Mesendoderm (in vitro differentiated cells): ENCODE measurements around the gene USP4.

Experiments
- DNase-seq: peaks from one replicate; pipeline ENCODE4 v3.0.0; 2013
- H2AK5ac ChIP-seq: 2 replicates; pipeline ENCODE4 v1.6.1; 2013; ENCODE audit warnings: low read length, inconsistent platforms
- H2BK120ac ChIP-seq: 2 replicates; pipeline ENCODE4 v1.6.1; 2013; ENCODE audit warnings: low read depth, mild to moderate bottlenecking, low read length, moderate library complexity, mixed read lengths
- H2BK15ac ChIP-seq: replicated peaks from 2 replicates; pipeline ENCODE4 v1.6.1; 2013; ENCODE audit warnings: low read depth, mild to moderate bottlenecking, moderate library complexity
- H2BK5ac ChIP-seq: 2 replicates; pipeline ENCODE4 v1.6.1; 2013; ENCODE audit warnings: low read length, inconsistent platforms
- H3K18ac ChIP-seq: 2 replicates; pipeline ENCODE4 v1.6.1; 2013; ENCODE audit warnings: mild to moderate bottlenecking, low read length, mixed read lengths
- H3K23ac ChIP-seq: one replicate; pipeline ENCODE4 v1.6.1; 2013; ENCODE audit warnings: low read length
- H3K27ac ChIP-seq: 2 replicates; pipeline ENCODE4 v1.5.1; 2013; ENCODE audit warnings: low read depth, mild to moderate bottlenecking, inconsistent platforms, low read length, moderate library complexity
- H3K27me3 ChIP-seq: 2 replicates; pipeline ENCODE4 v1.6.1; 2013; ENCODE audit warnings: low read length, control low read depth, mild to moderate bottlenecking, inconsistent platforms; ENCODE audit not compliant: insufficient read depth, poor library complexity
- H3K36me3 ChIP-seq: 2 replicates; pipeline ENCODE4 v1.6.1; 2013; ENCODE audit warnings: low read length, inconsistent platforms; ENCODE audit not compliant: control insufficient read depth, insufficient read depth
- H3K4ac ChIP-seq: one replicate; pipeline ENCODE4 v1.6.1; 2013; ENCODE audit warnings: low read depth, mild to moderate bottlenecking, low read length, moderate library complexity
- H3K4me1 ChIP-seq: 2 replicates; pipeline ENCODE4 v1.6.1; 2013; ENCODE audit warnings: low read depth, low read length, inconsistent platforms; ENCODE audit not compliant: control insufficient read depth
- H3K4me2 ChIP-seq: 2 replicates; pipeline ENCODE4 v1.6.1; 2013; ENCODE audit warnings: low read length
- H3K4me3 ChIP-seq: 2 replicates; pipeline ENCODE4 v1.5.1; 2013; ENCODE audit warnings: mild to moderate bottlenecking, low read length
- H3K56ac ChIP-seq: one replicate; pipeline ENCODE4 v1.6.1; 2013; ENCODE audit warnings: low read length
- H3K79me1 ChIP-seq: 2 replicates; pipeline ENCODE4 v1.6.1; 2013; ENCODE audit warnings: low read length, inconsistent platforms
- H3K79me2 ChIP-seq: 2 replicates; pipeline ENCODE4 v1.6.1; 2013; ENCODE audit warnings: mild to moderate bottlenecking, low read length; ENCODE audit not compliant: control insufficient read depth, insufficient read depth
- H3K9ac ChIP-seq: 2 replicates; pipeline ENCODE4 v1.6.1; 2013; ENCODE audit warnings: low read length, inconsistent platforms
- H4K5ac ChIP-seq: one replicate; pipeline ENCODE4 v1.6.1; 2013; ENCODE audit warnings: low read length
- H4K8ac ChIP-seq: one replicate; pipeline ENCODE4 v1.6.1; 2013; ENCODE audit warnings: low read depth, mild to moderate bottlenecking, control low read depth, low read length, moderate library complexity
- WGBS: extraction: QIAGEN DNeasy Blood & Tissue Kit; methylation state at CpG from one replicate; pipeline ENCODE4 v1.1.7; 2013; ENCODE audit warnings: low lambda C conversion rate, missing lambda C conversion rate; ENCODE audit not compliant: insufficient coverage; ENCODE audit errors: extremely low coverage; 5-methylcytosine and 5-hydroxymethylcytosine counted together

The USP4 gene

GRCh38 chr3:49260806-49261324 lies 79.0 kb downstream of the USP4 start:
- no peaks in the 10 kb centered on the region for H3K79me1 ChIP-seq
- H2BK15ac ChIP-seq: no peak overlapping the region
- H3K36me3 ChIP-seq: no peaks in the 10 kb centered on the region
- no peak overlapping the region for H3K9ac ChIP-seq
- no peaks in the 10 kb centered on the region for H3K27me3 ChIP-seq
- no peak overlapping the region for H4K8ac ChIP-seq
- H3K4me2 ChIP-seq: no peak overlapping the region
- H3K23ac ChIP-seq: no peak overlapping the region
- H3K4ac ChIP-seq: no peak overlapping the region
- no peak for DNase-seq
- H3K4me1 ChIP-seq: no peaks in the 10 kb centered on the region
- H2BK120ac ChIP-seq: no peak overlapping the region
- no peak overlapping the region for H3K27ac ChIP-seq
- no peak overlapping the region for H3K18ac ChIP-seq
- H3K4me3 ChIP-seq: no peak overlapping the region
- H3K56ac ChIP-seq: no peak overlapping the region
- WGBS: no CpG with 5 or more reads among the region's 5 CpGs
- H3K79me2 ChIP-seq: no peaks in the 10 kb centered on the region
- H2BK5ac ChIP-seq: no peak overlapping the region
- no peak overlapping the region for H4K5ac ChIP-seq
- H2AK5ac ChIP-seq: no peak overlapping the region

- H3K18ac ChIP-seq: no peak overlapping the region
- no peak overlapping the region for H4K5ac ChIP-seq
- H2BK15ac ChIP-seq: no peak overlapping the region
- no peaks in the 10 kb centered on the region for H3K79me2 ChIP-seq
- H3K27ac ChIP-seq: no peak overlapping the region
- no peaks in the 10 kb centered on the region for H3K27me3 ChIP-seq
- no peak overlapping the region for H3K23ac ChIP-seq
- H2AK5ac ChIP-seq: no peak overlapping the region
- H3K9ac ChIP-seq: no peak overlapping the region
- H2BK120ac ChIP-seq: no peak overlapping the region
- H2BK5ac ChIP-seq: no peak overlapping the region
- no peak overlapping the region for H3K4me3 ChIP-seq
- H3K36me3 ChIP-seq: no peaks in the 10 kb centered on the region
- no CpG with 5 or more reads among the region's 3 CpGs for WGBS
- H3K56ac ChIP-seq: no peak overlapping the region
- no peak overlapping the region for H4K8ac ChIP-seq
- no peak for DNase-seq
- H3K79me1 ChIP-seq: no peaks in the 10 kb centered on the region
- H3K4me1 ChIP-seq: no peaks in the 10 kb centered on the region
- no peak overlapping the region for H3K4ac ChIP-seq
- H3K4me2 ChIP-seq: no peak overlapping the region
Observed at GRCh38 chr3:49257187-49257586, 82.7 kb downstream of the USP4 start.

DNA sequence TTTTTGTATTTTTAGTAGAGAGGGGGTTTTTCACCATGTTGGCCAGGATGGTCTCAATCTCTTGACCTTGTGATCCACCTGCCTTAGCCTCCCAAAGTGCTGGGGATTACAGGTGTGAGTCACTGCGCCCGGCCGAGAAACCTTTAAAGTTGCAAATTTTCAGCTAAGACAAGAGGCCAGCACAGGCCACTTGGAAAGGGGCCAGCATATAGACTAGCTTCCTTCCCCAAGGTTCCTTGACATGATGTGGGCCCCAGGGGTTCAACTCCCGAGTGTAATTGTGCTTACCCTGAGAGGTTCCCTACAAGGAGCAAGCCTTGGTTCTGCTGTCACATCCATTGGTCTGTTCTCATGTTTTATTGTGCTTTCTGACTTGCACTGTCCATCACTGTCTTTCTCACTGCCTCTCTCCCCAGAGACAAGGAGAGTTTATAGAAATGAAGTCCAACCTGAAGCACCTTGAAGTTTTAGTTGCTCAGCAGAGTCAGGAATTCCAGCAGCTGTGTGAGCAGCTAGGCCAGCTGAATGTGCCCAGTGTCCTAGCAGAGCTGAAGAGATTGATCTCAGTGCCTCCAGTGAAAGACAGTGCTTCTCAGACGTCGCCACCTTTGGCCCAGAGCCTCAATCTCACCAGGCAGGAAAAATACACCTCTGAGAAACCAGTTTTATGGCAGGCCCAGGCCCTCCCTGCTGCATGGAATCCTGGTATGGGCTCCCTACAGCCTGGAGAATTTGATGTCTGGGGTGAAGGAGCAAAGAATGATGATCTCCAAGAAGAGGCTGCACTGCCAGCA lies 83.9 kb downstream of the USP4 start:
- DNase-seq: no peak
- H3K56ac ChIP-seq: no peak overlapping the region
- H3K27ac ChIP-seq: no peak overlapping the region
- H3K4me1 ChIP-seq: no peaks in the 10 kb centered on the region
- no CpG with 5 or more reads among the region's 6 CpGs for WGBS
- no peak overlapping the region for H2BK5ac ChIP-seq
- H2AK5ac ChIP-seq: no peak overlapping the region
- H3K4me2 ChIP-seq: no peak overlapping the region
- H3K18ac ChIP-seq: no peak overlapping the region
- no peak overlapping the region for H2BK120ac ChIP-seq
- H4K8ac ChIP-seq: no peak overlapping the region
- H3K9ac ChIP-seq: no peak overlapping the region
- no peak overlapping the region for H2BK15ac ChIP-seq
- H3K27me3 ChIP-seq: no peaks in the 10 kb centered on the region
- no peaks in the 10 kb centered on the region for H3K79me2 ChIP-seq
- no peak overlapping the region for H3K4ac ChIP-seq
- no peaks in the 10 kb centered on the region for H3K36me3 ChIP-seq
- H3K23ac ChIP-seq: no peak overlapping the region
- H3K4me3 ChIP-seq: no peak overlapping the region
- H4K5ac ChIP-seq: no peak overlapping the region
- H3K79me1 ChIP-seq: no peaks in the 10 kb centered on the region

DNA sequence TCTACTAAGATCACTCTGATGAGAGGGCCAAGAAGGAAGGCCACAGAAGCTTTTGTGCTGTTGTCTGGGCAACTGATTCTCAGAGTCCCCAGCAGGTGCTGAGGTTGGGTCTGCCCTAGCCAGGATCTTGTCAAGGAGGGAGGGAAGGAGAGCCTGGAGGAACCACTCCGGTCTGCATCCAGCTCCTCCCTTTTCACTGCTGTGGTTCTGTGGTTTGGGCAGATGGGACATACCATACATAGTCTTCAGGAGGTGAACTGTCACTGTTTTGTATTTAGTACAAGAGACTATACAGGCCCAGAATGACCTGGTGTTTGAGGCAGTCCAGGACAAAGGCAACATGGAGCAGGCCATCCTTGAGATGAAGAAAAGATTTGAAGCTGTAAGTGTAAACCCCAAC lies 84.7 kb downstream of the USP4 start:
- DNase-seq: peak; percentile 22
- no CpG with 5 or more reads among the region's 1 CpG for WGBS

DNA sequence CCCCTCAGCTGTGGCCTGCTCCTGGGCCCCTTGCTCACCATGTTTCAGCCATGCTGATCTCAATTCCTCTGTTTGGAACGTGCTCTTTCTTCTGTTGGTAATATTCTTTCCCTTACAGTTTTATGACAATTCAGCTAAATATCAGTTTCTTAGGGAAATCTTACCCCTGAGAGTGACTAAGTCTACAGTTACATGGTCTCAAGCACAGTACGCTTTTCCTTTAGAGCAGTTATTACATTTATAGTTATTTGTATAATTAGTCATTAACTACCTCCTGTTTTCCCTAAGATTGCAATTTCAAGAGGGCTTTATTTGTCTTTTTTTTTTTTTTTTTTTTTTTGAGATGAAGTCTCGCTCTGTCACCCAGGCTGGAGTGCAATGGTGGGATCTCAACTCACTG lies 86.3 kb downstream of the USP4 start:
- no peak overlapping the region for H2AK5ac ChIP-seq
- no CpG with 5 or more reads among the region's 3 CpGs for WGBS

More for the DNA sequence above, 84.7 kb downstream of the USP4 start:
- no peak overlapping the region for H3K4ac ChIP-seq
- no peak overlapping the region for H2BK15ac ChIP-seq
- H3K56ac ChIP-seq: no peak overlapping the region
- H3K18ac ChIP-seq: no peak overlapping the region
- no peak overlapping the region for H3K27ac ChIP-seq
- no peak overlapping the region for H2AK5ac ChIP-seq
- H4K8ac ChIP-seq: no peak overlapping the region
- no peaks in the 10 kb centered on the region for H3K27me3 ChIP-seq
- no peak overlapping the region for H3K4me2 ChIP-seq
- no peak overlapping the region for H2BK5ac ChIP-seq
- no peak overlapping the region for H3K9ac ChIP-seq
- H3K4me3 ChIP-seq: no peak overlapping the region
- no peak overlapping the region for H4K5ac ChIP-seq
- H3K4me1 ChIP-seq: no peaks in the 10 kb centered on the region
- no peak overlapping the region for H3K23ac ChIP-seq
- H3K36me3 ChIP-seq: no peaks in the 10 kb centered on the region
- H3K79me1 ChIP-seq: no peaks in the 10 kb centered on the region
- H2BK120ac ChIP-seq: no peak overlapping the region
- H3K79me2 ChIP-seq: no peaks in the 10 kb centered on the region

GRCh38 chr3:49248840-49249227 lies 91.0 kb downstream of the USP4 start:
- Histone ChIP-seq H2BK120ac (no peak overlapping the region), H3K23ac (no peak overlapping the region), H4K8ac (no peak overlapping the region), H3K4me1 (no peaks in the 10 kb centered on the region), H3K79me2 (no peaks in the 10 kb centered on the region), H3K9ac (no peak overlapping the region), H3K18ac (no peak overlapping the region), H3K4me3 (no peak overlapping the region), H2BK15ac (no peak overlapping the region), H3K27ac (no peak overlapping the region), H3K27me3 (no peaks in the 10 kb centered on the region), H2AK5ac (no peak overlapping the region), H3K4me2 (no peak overlapping the region), H3K79me1 (no peaks in the 10 kb centered on the region), H4K5ac (no peak overlapping the region), H3K56ac (no peak overlapping the region), H3K36me3 (no peaks in the 10 kb centered on the region), H3K4ac (no peak overlapping the region), H2BK5ac (no peak overlapping the region)
- no peak for DNase-seq

More for the DNA sequence above, 86.3 kb downstream of the USP4 start:
- Histone ChIP-seq H4K5ac (no peak overlapping the region), H3K27ac (no peak overlapping the region), H3K79me2 (no peaks in the 10 kb centered on the region), H3K4me2 (no peak overlapping the region), H3K56ac (no peak overlapping the region), H3K4me1 (no peaks in the 10 kb centered on the region), H3K4me3 (no peak overlapping the region), H3K27me3 (no peaks in the 10 kb centered on the region), H3K18ac (no peak overlapping the region), H3K23ac (no peak overlapping the region), H2BK15ac (no peak overlapping the region), H2BK120ac (no peak overlapping the region), H3K79me1 (no peaks in the 10 kb centered on the region), H3K36me3 (no peaks in the 10 kb centered on the region), H2BK5ac (no peak overlapping the region), H3K4ac (no peak overlapping the region), H4K8ac (no peak overlapping the region), H3K9ac (no peak overlapping the region)
- DNase-seq: no peak
